HT-29 (cell line): ENCODE measurements around the gene ARPC4. TPM values are rescaled to one million over a fixed set of nuclear protein-coding genes. Genes with fewer than 3 reads are reported as not detected.
"Not testable (repeated sequence)": the region's sequence is repeated elsewhere in the genome, so short reads cannot be mapped to it uniquely, and the experiment has no call there.

Source experiments
- DNase-seq: peaks from one replicate; pipeline ENCODE4 v3.0.0-alpha.2; 2015; ENCODE audit warnings: low spot score
- total RNA-seq: library from RNA; depleted of rRNA; stranded (reverse); fragments of >200 nt; shearing (Covaris generic); gene quantifications from 2 replicates; pipeline ENCODE4 v1.2.3, GENCODE V29; 2014

ARPC4 gene
- total RNA-seq, 1 experiment from 2014 or later = 155 TPM

- DNase-seq = no peak
Observed at GRCh38 chr3:9818666-9819335, 25.9 kb downstream of the ARPC4 start.

- DNase-seq = no peak
Observed at GRCh38 chr3:9820543-9820942, 27.7 kb downstream of the ARPC4 start.

- peak; percentile 34 for DNase-seq
Observed at GRCh38 chr3:9820946-9821345, 28.1 kb downstream of the ARPC4 start.

GRCh38 chr3:9825451-9826040 is 32.7 kb downstream of the ARPC4 start:
- DNase-seq = no peak

GRCh38 chr3:9826815-9827573 is 34.1 kb downstream of the ARPC4 start:
- DNase-seq = peak; percentile 45

- DNase-seq = no peak
Observed at GRCh38 chr3:9828801-9829755, 36.2 kb downstream of the ARPC4 start.

GRCh38 chr3:9831253-9831652 is 38.4 kb downstream of the ARPC4 start:
- no peak for DNase-seq

GRCh38 chr3:9833078-9833477 is 40.2 kb downstream of the ARPC4 start:
- DNase-seq = no peak

GRCh38 chr3:9834520-9835380 is 41.9 kb downstream of the ARPC4 start:
- DNase-seq = no peak

- no peak for DNase-seq
Observed at GRCh38 chr3:9837701-9838582, 45.1 kb downstream of the ARPC4 start.

GRCh38 chr3:9838856-9839255 is 46.0 kb downstream of the ARPC4 start:
- no peak for DNase-seq

- DNase-seq = no peak
Observed at GRCh38 chr3:9841015-9841414, 48.1 kb downstream of the ARPC4 start.

- peak; percentile 90 for DNase-seq
Observed at GRCh38 chr3:9843715-9844438, 51.0 kb downstream of the ARPC4 start, which contains the start of gene RPUSD3. Gene RPUSD3 (minus strand): TSS chr3:9844008. CDS start chr3:9843990, 18 bp downstream.

- DNase-seq = no peak
Observed at GRCh38 chr3:9846231-9846630, 53.3 kb downstream of the ARPC4 start.

GRCh38 chr3:9846931-9847488 is 54.1 kb downstream of the ARPC4 start:
- no peak for DNase-seq

- not testable (repeated sequence) for DNase-seq
Observed at GRCh38 chr3:9847870-9848269, 55.0 kb downstream of the ARPC4 start.

- peak; percentile 27 for DNase-seq
Observed at GRCh38 chr3:9848860-9849259, 56.0 kb downstream of the ARPC4 start.

GRCh38 chr3:9851383-9851782 is 58.5 kb downstream of the ARPC4 start:
- not testable (repeated sequence) for DNase-seq
